Uterus (tissue), 2 donors: ENCODE results near the gene SLIT3.

Source experiments
- CTCF ChIP-seq, 4 experiments: fragments of 200-600 bp in 2 of 4; fragments of 450-650 bp in 2 of 4; sonication (generic) in 2 of 4; IDR thresholded peaks; one replicate each; pipeline ENCODE4 v1.5.1; 2016 to 2019; ENCODE audit warnings: antibody characterized with exemption in 4 of 4, mild to moderate bottlenecking in 2 of 4, moderate library complexity in 1 of 4
- POLR2A ChIP-seq, 2 donors: fragments of 450-650 bp; IDR thresholded peaks; one replicate each; pipeline ENCODE4 v1.6.1; 2016; ENCODE audit warnings: antibody characterized with exemption in 2 of 2, mild to moderate bottlenecking in 1 of 2, moderate library complexity in 1 of 2

DNA sequence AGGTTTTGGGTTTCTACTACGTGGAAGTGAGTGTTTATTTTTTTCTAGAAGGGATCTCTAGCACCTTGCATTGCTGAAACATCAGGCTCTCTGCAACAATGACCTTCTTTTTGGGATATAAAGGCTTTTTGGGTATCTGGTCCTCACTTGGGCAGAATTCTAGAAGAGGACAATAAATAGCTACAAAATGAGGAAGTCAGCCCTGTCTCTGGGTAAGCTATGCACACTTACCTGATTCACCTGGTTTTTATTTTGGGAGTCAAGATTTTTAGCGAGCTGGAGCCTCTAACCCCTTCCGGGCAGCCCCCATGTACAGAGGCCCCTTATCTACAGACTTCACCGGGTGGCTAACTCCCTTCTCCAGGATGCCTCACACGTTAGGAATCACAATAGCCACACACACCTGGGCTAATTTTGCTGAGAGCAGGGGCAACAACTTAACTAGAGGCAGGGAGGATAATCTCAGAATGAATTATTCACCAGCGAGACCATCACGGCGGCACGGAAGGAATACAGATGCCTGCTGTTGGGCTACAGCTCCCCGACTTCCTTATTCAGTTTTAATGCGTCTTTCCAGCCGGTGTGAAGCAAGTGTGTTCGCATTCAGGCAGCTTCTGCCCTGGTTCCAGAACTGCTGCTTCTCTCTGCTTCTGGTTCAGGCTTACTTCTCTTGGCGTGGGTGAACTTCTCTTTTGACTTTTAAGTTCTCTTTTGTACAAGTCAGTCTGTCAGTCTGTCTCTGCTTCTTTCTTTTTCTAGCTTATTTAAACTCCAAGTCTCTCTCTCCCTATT lies 380.7 kb downstream of the SLIT3 start:
- TF ChIP-seq CTCF (IDR thresholded peaks at IDR 0.05) (no peak), POLR2A (IDR thresholded peaks at IDR 0.05) (no peak)
